ENCODE results near the gene BAK1.
"Not testable (repeated sequence)": the region's sequence is repeated elsewhere in the genome, so short reads cannot be mapped to it uniquely, and the experiment has no call there.

Gene BAK1

GRCh38 chr6:33607784-33608161 is 27.7 kb upstream of the BAK1 start:
- no peak for DNase-seq (ENCODE audit: low read depth in 2 of 2)

- no peak for DNase-seq (ENCODE audit: low read depth in 2 of 2)
Measured at GRCh38 chr6:33607126-33607783, 27.2 kb upstream of the BAK1 start.

GRCh38 chr6:33606642-33607041 is 26.6 kb upstream of the BAK1 start:
- no peak for DNase-seq (ENCODE audit: low read depth in 2 of 2)

- DNase-seq (ENCODE audit: low read depth in 2 of 2): no peak
Measured at GRCh38 chr6:33604941-33605854, 25.1 kb upstream of the BAK1 start.

GRCh38 chr6:33602180-33602579 is 22.1 kb upstream of the BAK1 start:
- no peak for DNase-seq (ENCODE audit: low read depth in 2 of 2)

- DNase-seq (ENCODE audit: low read depth in 2 of 2): no peak
Measured at GRCh38 chr6:33600761-33601160, 20.7 kb upstream of the BAK1 start.

GRCh38 chr6:33599413-33599938 is 19.4 kb upstream of the BAK1 start:
- no peak for DNase-seq (ENCODE audit: low read depth in 2 of 2)

- DNase-seq (ENCODE audit: low read depth in 2 of 2): no peak
Measured at GRCh38 chr6:33597551-33598322, 17.7 kb upstream of the BAK1 start.

- DNase-seq (ENCODE audit: low read depth in 2 of 2): not testable (repeated sequence)
Measured at GRCh38 chr6:33596894-33597293, 16.8 kb upstream of the BAK1 start.

GRCh38 chr6:33595001-33595846 is 15.1 kb upstream of the BAK1 start:
- no peak for DNase-seq (ENCODE audit: low read depth in 2 of 2)

GRCh38 chr6:33593414-33593727 is 13.3 kb upstream of the BAK1 start:
- DNase-seq (ENCODE audit: low read depth in 2 of 2): no peak

- no peak for DNase-seq (ENCODE audit: low read depth in 2 of 2)
Measured at GRCh38 chr6:33592595-33593413, 12.7 kb upstream of the BAK1 start.

- no peak for DNase-seq (ENCODE audit: low read depth in 2 of 2)
Measured at GRCh38 chr6:33592280-33592594, 12.2 kb upstream of the BAK1 start.

GRCh38 chr6:33591424-33592032 is 11.5 kb upstream of the BAK1 start:
- DNase-seq (ENCODE audit: low read depth in 2 of 2): no peak

GRCh38 chr6:33590531-33591198 is 10.6 kb upstream of the BAK1 start:
- no peak for DNase-seq (ENCODE audit: low read depth in 2 of 2)

GRCh38 chr6:33589731-33590530 is 9.9 kb upstream of the BAK1 start:
- DNase-seq (ENCODE audit: low read depth in 2 of 2): no peak

- no peak for DNase-seq (ENCODE audit: low read depth in 2 of 2)
Measured at GRCh38 chr6:33589392-33589730, 9.3 kb upstream of the BAK1 start.

- no peak for DNase-seq (ENCODE audit: low read depth in 2 of 2)
Measured at GRCh38 chr6:33588894-33589293, 8.8 kb upstream of the BAK1 start.

- no peak for DNase-seq (ENCODE audit: low read depth in 2 of 2)
Measured at GRCh38 chr6:33587529-33587928, 7.5 kb upstream of the BAK1 start.
